Activated naive CD8-positive, alpha-beta T cell treated with anti-CD3 and anti-CD28 coated beads for 36 hours (primary cell): ENCODE measurements around the gene C13orf46. TPM values are rescaled to one million over a fixed set of nuclear protein-coding genes. Genes with fewer than 3 reads are reported as not detected.

ENCODE experiments used
- DNase-seq: peaks from one replicate; pipeline ENCODE4 v3.0.0; 2021
- H3K27ac Mint-ChIP-seq: one replicate; pipeline ENCODE4 v1.8.0; 2022; ENCODE audit warnings: mild to moderate bottlenecking, moderate library complexity, mixed read lengths
- H3K27me3 Mint-ChIP-seq: one replicate; pipeline ENCODE4 v1.8.0; 2022; ENCODE audit warnings: mild to moderate bottlenecking, mixed read lengths
- H3K36me3 Mint-ChIP-seq: one replicate; pipeline ENCODE4 v1.8.0; 2021; ENCODE audit warnings: mild to moderate bottlenecking, mixed read lengths
- H3K4me1 Mint-ChIP-seq: one replicate; pipeline ENCODE4 v1.8.0; 2021; ENCODE audit warnings: mixed read lengths
- H3K4me3 Mint-ChIP-seq: one replicate; pipeline ENCODE4 v1.8.0; 2022; ENCODE audit warnings: mild to moderate bottlenecking, moderate library complexity, mixed read lengths
- H3K9me3 Mint-ChIP-seq: one replicate; pipeline ENCODE4 v1.8.0; 2022; ENCODE audit warnings: mixed read lengths
- total RNA-seq, 2 experiments: library from RNA; stranded (reverse); gene quantifications; one replicate each; pipeline ENCODE4 v1.2.3, GENCODE V29; 2021

The C13orf46 gene
- total RNA-seq, 2 experiments from 2014 or later = 0.96 to 0.99 TPM

- peaks cover 16% of the 10 kb centered on the region for H3K9me3 Mint-ChIP-seq
- H3K27me3 Mint-ChIP-seq = no peaks in the 10 kb centered on the region
- peaks cover 16% of the 10 kb centered on the region for H3K36me3 Mint-ChIP-seq
- H3K27ac Mint-ChIP-seq = no peak overlapping the region
- no peak for DNase-seq
- no peaks in the 10 kb centered on the region for H3K4me1 Mint-ChIP-seq
- H3K4me3 Mint-ChIP-seq = no peak overlapping the region
Measured at GRCh38 chr13:113962975-113963374, 10.9 kb downstream of the C13orf46 start.

DNA sequence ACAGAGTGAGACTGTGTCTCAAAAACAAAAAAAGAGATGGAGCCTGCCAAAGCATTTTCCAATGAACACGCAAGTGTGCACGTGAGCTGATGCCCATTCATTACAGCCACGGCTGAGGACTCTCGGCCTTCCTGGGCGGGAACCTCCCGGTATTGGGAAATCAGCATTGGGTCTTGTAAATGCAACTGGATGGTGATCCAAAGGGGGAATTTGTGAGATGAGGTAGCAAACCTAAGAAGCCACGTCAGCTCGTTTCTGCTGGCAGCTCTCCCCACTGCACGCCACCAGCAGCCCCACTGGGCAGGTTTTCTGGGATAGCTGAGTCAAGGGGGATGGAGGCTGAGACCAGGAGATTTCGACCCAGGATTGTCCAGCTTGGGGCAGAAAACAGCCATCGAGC is 11.5 kb downstream of the C13orf46 start:
- Mint-ChIP-seq H3K4me1 (no peaks in the 10 kb centered on the region), H3K36me3 (peaks cover 21% of the 10 kb centered on the region), H3K27me3 (no peaks in the 10 kb centered on the region), H3K9me3 (peaks cover 16% of the 10 kb centered on the region), H3K4me3 (no peak overlapping the region), H3K27ac (no peak overlapping the region)
- no peak for DNase-seq

GRCh38 chr13:113960276-113960948 is 13.5 kb downstream of the C13orf46 start:
- H3K9me3 Mint-ChIP-seq = peaks cover 16% of the 10 kb centered on the region
- no peaks in the 10 kb centered on the region for H3K27me3 Mint-ChIP-seq
- H3K27ac Mint-ChIP-seq = no peak overlapping the region
- DNase-seq = no peak
- no peak overlapping the region for H3K4me3 Mint-ChIP-seq
- no peaks in the 10 kb centered on the region for H3K4me1 Mint-ChIP-seq
- peaks cover 30% of the 10 kb centered on the region for H3K36me3 Mint-ChIP-seq

GRCh38 chr13:113959198-113959597 is 14.7 kb downstream of the C13orf46 start:
- no peaks in the 10 kb centered on the region for H3K4me1 Mint-ChIP-seq
- peaks cover 17% of the 10 kb centered on the region for H3K9me3 Mint-ChIP-seq
- no peaks in the 10 kb centered on the region for H3K27me3 Mint-ChIP-seq
- H3K27ac Mint-ChIP-seq = no peak overlapping the region
- no peak overlapping the region for H3K4me3 Mint-ChIP-seq
- peaks cover 39% of the 10 kb centered on the region for H3K36me3 Mint-ChIP-seq
- DNase-seq = no peak

GRCh38 chr13:113958373-113958772 is 15.5 kb downstream of the C13orf46 start:
- Mint-ChIP-seq H3K9me3 (peaks cover 17% of the 10 kb centered on the region), H3K36me3 (peaks cover 39% of the 10 kb centered on the region), H3K4me1 (no peaks in the 10 kb centered on the region), H3K27me3 (no peaks in the 10 kb centered on the region), H3K4me3 (no peak overlapping the region), H3K27ac (no peak overlapping the region)
- no peak for DNase-seq

DNA sequence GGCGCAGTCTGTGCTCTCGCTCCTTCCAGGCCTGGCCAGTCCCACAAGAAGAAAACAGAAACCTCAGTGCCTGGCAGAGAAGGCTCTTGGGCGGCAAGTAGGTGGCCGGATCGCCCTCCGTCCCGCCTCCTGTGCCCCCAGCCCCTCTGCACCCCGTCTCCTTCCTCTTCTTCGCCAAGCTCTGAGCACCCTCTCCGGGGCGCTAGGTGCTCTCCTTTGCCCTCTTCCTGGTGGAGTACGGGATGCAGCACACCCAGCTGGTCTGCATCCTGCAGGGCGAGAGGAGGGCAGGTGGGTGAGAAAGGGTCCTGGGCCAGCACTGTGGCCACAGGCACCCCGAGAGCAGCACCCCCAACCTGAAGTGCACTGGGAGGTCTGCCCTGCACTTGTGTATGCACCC is 17.3 kb downstream of the C13orf46 start:
- Mint-ChIP-seq H3K4me3 (no peak overlapping the region), H3K27me3 (no peaks in the 10 kb centered on the region), H3K9me3 (peaks cover 17% of the 10 kb centered on the region), H3K4me1 (no peaks in the 10 kb centered on the region), H3K36me3 (peaks cover 37% of the 10 kb centered on the region), H3K27ac (no peak overlapping the region)
- no peak for DNase-seq

- Mint-ChIP-seq H3K27ac (no peak overlapping the region), H3K4me3 (no peak overlapping the region), H3K27me3 (no peaks in the 10 kb centered on the region), H3K4me1 (no peaks in the 10 kb centered on the region), H3K36me3 (peaks cover 37% of the 10 kb centered on the region), H3K9me3 (peaks cover 17% of the 10 kb centered on the region)
- no peak for DNase-seq
Measured at GRCh38 chr13:113955691-113956090, 18.2 kb downstream of the C13orf46 start.

DNA sequence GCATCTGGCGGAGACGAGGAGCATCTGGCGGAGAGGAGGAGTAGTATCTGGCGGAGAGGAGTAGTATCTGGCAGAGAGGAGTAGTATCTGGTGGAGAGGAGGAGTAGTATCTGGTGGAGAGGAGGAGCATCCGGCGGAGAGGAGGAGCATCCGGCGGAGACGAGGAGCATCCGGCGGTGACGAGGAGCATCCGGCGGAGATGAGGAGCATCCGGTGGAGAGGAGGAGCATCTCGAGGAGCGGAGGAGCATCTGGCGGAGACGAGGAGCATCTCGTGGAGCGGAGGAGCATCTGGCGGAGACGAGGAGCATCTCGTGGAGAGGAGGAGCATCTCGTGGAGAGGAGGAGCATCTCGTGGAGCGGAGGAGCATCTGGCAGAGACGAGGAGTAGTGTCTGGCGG is 18.6 kb downstream of the C13orf46 start:
- no peaks in the 10 kb centered on the region for H3K27me3 Mint-ChIP-seq
- H3K4me1 Mint-ChIP-seq = no peaks in the 10 kb centered on the region
- no peak overlapping the region for H3K4me3 Mint-ChIP-seq
- H3K27ac Mint-ChIP-seq = no peak overlapping the region
- peaks cover 13% of the 10 kb centered on the region for H3K9me3 Mint-ChIP-seq
- peaks cover 34% of the 10 kb centered on the region for H3K36me3 Mint-ChIP-seq
- DNase-seq = no peak

GRCh38 chr13:113954046-113954835 is 19.6 kb downstream of the C13orf46 start:
- H3K4me3 Mint-ChIP-seq = no peak overlapping the region
- no peak for DNase-seq
- no peak overlapping the region for H3K27ac Mint-ChIP-seq
- H3K9me3 Mint-ChIP-seq = peaks cover 6% of the 10 kb centered on the region
- no peaks in the 10 kb centered on the region for H3K4me1 Mint-ChIP-seq
- H3K36me3 Mint-ChIP-seq = peaks cover 28% of the 10 kb centered on the region
- no peaks in the 10 kb centered on the region for H3K27me3 Mint-ChIP-seq

DNA sequence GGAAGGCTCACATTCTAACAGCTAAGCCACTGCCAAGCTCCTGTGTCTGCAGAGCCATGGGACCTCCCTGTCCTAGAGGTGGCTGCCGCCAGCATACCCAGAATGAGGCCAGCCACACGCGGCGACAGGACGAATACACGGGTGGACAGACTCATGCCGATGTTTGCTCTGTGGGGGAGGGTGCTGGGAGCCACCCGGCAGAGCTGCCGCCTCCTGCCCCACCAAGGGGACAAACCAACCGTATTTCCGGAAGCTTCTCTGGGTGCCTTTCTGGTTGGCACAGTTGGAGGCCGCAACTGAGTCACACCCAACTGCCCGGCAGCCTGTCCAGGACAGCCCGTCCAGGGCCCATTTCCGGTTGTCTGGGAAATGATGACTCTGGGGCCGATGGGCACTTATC is 20.3 kb downstream of the C13orf46 start:
- Mint-ChIP-seq H3K4me1 (no peaks in the 10 kb centered on the region), H3K27me3 (no peaks in the 10 kb centered on the region), H3K27ac (no peak overlapping the region), H3K4me3 (no peak overlapping the region), H3K36me3 (peaks cover 22% of the 10 kb centered on the region), H3K9me3 (peaks cover 1% of the 10 kb centered on the region)
- DNase-seq = no peak

DNA sequence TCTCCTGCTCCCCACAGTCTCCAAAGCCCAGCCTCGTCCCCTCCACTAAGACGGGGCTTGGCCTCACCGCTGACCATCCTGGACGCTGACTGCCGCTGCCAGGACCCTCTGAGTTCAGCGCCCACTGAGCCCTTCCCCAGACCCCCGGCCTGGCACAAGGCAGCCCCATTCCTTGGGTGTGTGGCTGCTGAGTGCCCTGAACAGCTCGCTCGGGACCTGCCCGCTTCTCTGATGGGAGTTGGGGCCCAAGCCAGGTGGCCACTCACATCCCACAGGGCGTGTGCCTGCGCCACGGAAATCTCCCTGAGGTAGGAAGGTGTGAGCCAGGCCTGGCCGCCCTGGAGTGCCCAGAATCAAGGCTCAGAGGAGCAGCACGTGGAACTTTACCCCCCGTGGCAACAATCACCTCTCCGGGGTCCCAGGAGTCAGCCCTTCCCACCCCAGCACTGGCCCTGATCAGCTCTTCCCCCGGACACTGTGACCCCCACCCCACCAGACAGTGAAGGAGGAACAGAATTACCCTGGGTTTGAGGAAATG is 20.8 kb downstream of the C13orf46 start:
- Mint-ChIP-seq H3K9me3 (peaks cover 1% of the 10 kb centered on the region), H3K4me1 (peaks cover 1% of the 10 kb centered on the region), H3K27ac (no peak overlapping the region), H3K27me3 (no peaks in the 10 kb centered on the region), H3K36me3 (peaks cover 22% of the 10 kb centered on the region), H3K4me3 (no peak overlapping the region)
- no peak for DNase-seq

DNA sequence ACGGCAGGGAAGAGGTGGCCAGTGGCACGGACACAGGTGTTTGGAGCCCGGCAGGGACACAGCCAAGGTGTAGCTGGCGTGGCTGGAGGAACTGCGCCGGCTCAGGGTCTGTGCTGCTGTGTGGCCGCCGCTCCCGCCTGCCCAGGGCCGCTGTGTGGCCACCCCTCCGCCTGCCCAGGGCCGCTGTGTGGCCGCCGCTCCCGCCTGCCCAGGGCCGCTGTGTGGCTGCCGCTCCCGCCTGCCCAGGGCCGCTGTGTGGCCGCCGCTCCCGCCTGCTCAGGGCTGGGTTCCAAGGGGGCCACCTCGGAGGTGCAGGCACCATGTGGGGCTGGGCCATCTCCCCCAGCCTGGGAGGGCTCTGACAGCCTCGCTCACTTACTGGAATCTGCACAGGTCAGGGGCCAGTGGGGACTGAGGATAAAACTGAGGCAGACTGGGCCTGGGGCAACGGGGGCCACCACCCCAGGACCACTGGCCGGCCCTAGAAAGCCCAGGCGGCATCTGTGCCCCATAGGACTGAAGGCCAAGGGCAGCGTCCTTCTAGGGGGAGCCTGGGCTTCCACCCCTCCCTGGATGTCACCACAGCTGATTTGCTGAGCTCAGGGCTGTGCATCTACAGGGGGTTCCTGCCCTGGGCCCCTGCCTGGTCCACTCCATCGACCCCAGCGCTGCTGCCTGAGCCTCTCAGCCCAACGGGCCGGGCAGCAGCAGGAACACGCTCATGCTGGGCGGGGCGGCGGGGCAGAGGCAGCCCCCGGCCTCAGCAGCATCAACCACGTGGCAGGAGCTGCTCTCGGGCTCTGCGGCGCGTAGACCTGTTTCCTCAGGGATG is 21.5 kb downstream of the C13orf46 start:
- Mint-ChIP-seq H3K27ac (no peak overlapping the region), H3K36me3 (peaks cover 18% of the 10 kb centered on the region), H3K27me3 (no peaks in the 10 kb centered on the region), H3K9me3 (peaks cover 1% of the 10 kb centered on the region), H3K4me3 (no peak overlapping the region), H3K4me1 (peaks cover 3% of the 10 kb centered on the region)
- no peak for DNase-seq

DNA sequence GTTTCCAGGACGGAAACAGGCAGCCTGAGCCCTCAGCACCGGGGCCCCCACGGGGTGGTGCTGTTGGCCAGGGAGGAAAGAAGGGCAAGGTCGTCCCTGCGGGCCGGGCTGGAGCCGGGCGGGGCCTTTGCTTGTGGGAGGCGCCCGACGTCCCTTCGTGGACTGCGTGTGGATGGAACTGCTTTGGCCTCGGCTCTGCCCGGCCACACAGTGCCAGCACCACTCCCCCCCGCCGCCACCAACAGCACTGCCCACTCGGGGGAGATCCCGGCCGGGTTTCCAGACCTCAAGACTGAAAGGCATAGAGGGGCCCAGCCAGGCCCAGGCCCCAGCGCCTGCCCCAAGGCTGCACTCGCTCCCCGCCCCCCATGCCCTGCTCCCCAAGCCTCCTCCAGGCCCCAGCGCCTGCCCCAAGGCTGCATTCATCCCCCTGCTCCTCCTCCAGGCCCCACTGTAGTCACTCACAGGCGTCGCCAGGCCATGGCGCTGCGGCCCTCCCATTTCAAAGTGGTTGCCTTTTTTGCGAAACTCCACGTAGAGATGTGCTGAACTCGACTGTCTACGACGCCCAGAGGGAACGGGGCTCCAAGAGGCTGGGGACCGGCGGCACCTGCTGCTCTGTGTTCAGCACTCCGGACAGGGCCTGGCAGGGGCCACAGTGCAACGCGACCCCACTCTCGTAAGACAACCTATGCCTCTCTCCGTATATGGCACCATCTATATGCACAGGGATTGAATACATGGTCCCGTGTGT is 22.5 kb downstream of the C13orf46 start:
- Mint-ChIP-seq H3K27me3 (no peaks in the 10 kb centered on the region), H3K36me3 (peaks cover 18% of the 10 kb centered on the region), H3K27ac (no peak overlapping the region), H3K4me1 (peaks cover 3% of the 10 kb centered on the region), H3K4me3 (no peak overlapping the region), H3K9me3 (peaks cover 1% of the 10 kb centered on the region)
- peak; percentile 68 for DNase-seq

DNA sequence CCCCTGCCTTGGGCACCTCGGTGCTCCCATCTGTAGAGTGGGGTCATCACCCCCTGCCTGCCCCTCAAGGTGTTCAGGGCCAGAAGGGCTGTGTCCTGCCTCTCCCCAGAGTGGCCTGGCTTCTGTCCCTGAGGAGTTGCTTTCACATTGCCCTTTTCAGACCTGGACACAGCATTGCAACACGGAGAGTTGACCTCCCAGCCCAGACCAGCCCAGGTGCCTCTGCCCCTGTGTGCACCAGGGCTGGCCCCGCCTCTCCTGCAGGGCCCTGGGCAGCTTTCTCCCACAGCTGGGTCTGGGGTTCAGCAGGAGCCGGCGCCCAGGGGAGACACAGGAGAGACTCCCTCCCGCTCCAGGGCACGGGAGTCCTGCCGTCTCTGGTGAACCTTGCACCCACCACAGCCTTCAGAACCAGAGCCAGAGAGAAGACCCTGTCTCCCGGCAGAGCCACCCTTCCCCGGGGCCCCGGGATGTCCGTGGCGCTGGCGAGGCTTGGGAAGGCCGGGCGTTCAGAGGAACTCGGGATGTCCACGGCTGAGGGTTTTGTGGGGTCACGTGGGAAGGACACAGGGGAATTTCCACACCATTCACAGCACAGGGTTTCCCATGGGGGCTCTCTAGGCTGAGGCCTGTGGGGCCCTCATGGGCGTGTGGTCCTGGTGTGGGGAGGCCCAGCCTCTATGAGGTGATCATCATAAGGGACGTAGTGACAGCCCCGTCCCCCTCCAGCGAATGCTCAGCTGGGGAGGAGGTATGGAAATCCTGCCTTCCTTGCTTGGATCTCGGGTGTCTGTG is 23.2 kb downstream of the C13orf46 start:
- peaks cover 3% of the 10 kb centered on the region for H3K4me1 Mint-ChIP-seq
- no peak overlapping the region for H3K4me3 Mint-ChIP-seq
- H3K27me3 Mint-ChIP-seq = no peaks in the 10 kb centered on the region
- no peak overlapping the region for H3K27ac Mint-ChIP-seq
- peaks cover 10% of the 10 kb centered on the region for H3K36me3 Mint-ChIP-seq
- H3K9me3 Mint-ChIP-seq = peaks cover 1% of the 10 kb centered on the region
- DNase-seq = no peak
